ENCODE results near the gene CARD19. TPM values are rescaled to one million over a fixed set of nuclear protein-coding genes. Genes with fewer than 3 reads are reported as not detected.

Gene CARD19
- total RNA-seq, 4 donors from 2014 or later, result 43.2 to 63.6 (median 54.3) TPM

- H3K36me3 ChIP-seq, result no peaks in the 10 kb centered on the region
- TF ChIP-seq POLR2AphosphoS5 (IDR thresholded peaks at IDR 0.05) (no peak), EP300 (IDR thresholded peaks at IDR 0.05) (no peak), CTCF (IDR thresholded peaks at IDR 0.05) (no peak), POLR2A (IDR thresholded peaks at IDR 0.05) (no peak)
- H3K9me3 ChIP-seq, result no peaks in the 10 kb centered on the region
- H3K4me1 ChIP-seq, result peaks cover 27% of the 10 kb centered on the region
- H3K4me3 ChIP-seq, result no peak overlapping the region
- 79% methylated on average over 7 of the region's 8 CpGs for WGBS
- H3K27ac ChIP-seq, result no peak overlapping the region
- no peaks in the 10 kb centered on the region for H3K27me3 ChIP-seq
- DNase-seq (ENCODE audit: low spot score in 2 of 2), result no peak
These were observed 35.2 kb upstream of the CARD19 start for GRCh38 chr9:93060746-93061259.

GRCh38 chr9:93061260-93061751 lies 34.7 kb upstream of the CARD19 start:
- no peak for DNase-seq (ENCODE audit: low spot score in 2 of 2)
- Histone ChIP-seq H3K9me3 (no peaks in the 10 kb centered on the region), H3K4me3 (no peak overlapping the region), H3K36me3 (no peaks in the 10 kb centered on the region), H3K27me3 (no peaks in the 10 kb centered on the region), H3K27ac (no peak overlapping the region), H3K4me1 (peaks cover 27% of the 10 kb centered on the region)
- WGBS, result 83% methylated on average over 4 of the region's 4 CpGs
- TF ChIP-seq EP300 (IDR thresholded peaks at IDR 0.05) (no peak), POLR2A (IDR thresholded peaks at IDR 0.05) (no peak), POLR2AphosphoS5 (IDR thresholded peaks at IDR 0.05) (no peak), CTCF (IDR thresholded peaks at IDR 0.05) (no peak)

DNA sequence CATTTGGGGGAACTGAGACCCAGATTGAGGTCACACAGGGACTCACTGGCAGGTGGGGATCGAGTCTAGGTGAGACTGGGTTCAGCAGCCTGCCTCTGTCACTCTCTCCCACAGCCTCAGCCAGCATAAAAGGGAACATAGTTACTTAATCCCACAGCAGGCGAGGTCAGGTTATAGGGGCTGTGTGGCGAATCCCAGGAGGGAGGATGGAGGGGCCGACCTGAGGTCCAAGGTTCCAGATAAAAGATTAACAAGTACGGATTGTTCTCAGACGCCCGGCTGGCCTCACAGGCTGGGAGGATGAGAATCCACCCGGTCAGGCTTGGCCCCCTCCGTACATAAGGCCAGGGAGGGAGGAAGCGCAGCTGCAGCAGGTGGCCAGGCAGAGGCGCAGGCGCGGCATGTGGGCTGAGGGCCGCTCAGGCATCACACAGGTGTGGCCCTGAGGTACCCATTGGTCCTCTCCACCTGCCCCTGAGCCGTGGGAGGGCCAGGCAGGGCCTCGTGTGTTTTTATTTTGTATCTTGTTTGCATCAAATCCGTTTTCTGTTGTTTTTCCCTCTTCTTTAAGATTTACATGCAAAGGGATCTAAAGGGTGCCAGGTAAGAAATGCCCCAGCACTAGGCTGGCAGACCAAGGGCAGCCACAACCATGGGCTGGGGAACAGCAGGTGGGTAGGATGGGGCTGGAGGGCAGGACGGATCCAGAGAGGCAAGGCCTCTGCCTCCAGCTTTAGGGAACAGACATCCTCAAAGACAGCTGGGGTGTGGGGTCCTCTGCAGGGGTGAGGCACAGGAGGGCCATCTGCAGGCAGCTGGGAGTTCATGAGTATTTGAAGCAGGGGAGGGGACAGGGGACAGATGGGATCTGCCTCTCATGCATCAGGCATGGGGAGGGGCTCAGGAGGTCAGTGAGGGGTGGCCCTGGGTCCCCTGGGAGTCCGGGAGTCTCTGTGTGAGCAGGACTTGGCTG lies 33.9 kb upstream of the CARD19 start:
- no peak for DNase-seq (ENCODE audit: low spot score in 2 of 2)
- H3K27me3 ChIP-seq, result no peaks in the 10 kb centered on the region
- peaks cover 27% of the 10 kb centered on the region for H3K4me1 ChIP-seq
- H3K4me3 ChIP-seq, result no peak overlapping the region
- 86% methylated on average over 19 of the region's 19 CpGs for WGBS
- TF ChIP-seq CTCF (IDR thresholded peaks at IDR 0.05), result no peak
- no peak for TF ChIP-seq POLR2A (IDR thresholded peaks at IDR 0.05)
- no peak for TF ChIP-seq POLR2AphosphoS5 (IDR thresholded peaks at IDR 0.05)
- no peak for TF ChIP-seq EP300 (IDR thresholded peaks at IDR 0.05)
- no peak overlapping the region for H3K27ac ChIP-seq
- H3K9me3 ChIP-seq, result no peaks in the 10 kb centered on the region
- H3K36me3 ChIP-seq, result no peaks in the 10 kb centered on the region

DNA sequence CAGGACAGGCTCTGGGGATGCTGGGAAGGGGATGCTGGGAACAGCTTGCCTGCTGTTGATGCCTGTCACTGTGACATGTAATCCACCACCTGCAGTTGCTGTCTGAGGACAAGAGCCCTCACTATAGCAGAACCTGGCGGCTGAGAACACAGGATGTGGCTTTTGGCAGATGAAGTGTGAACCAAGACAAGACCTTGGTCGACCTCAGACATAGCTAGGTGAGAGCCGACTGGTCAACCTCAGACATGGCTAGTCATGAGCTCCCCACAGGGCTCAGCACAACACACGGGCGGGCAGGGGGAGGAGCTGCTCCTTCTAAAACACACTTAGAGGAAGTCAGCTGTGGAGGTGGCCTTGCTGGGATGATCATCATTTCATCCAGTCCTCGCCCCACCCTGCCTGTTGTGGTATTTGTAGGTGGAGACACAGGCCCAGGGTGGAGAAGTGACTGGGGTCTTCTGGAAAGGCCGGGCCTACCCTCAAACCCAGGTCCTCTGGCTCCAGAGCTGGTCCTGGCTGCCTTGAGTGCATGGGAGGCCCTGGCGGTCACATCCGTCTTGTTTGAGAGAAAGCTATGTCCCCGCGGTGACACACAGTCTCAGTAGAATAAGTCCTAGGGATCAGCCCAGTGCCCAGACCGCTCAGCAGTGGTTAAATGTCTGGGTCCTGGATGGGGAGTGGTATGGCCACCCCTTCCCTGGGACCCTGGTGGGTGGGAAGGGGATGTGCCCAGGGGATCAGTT lies 31.5 kb upstream of the CARD19 start:
- no peak overlapping the region for H3K27ac ChIP-seq
- TF ChIP-seq CTCF (IDR thresholded peaks at IDR 0.05) (no peak), POLR2AphosphoS5 (IDR thresholded peaks at IDR 0.05) (no peak), EP300 (IDR thresholded peaks at IDR 0.05) (no peak), POLR2A (IDR thresholded peaks at IDR 0.05) (no peak)
- H3K27me3 ChIP-seq, result no peaks in the 10 kb centered on the region
- peaks cover 12% of the 10 kb centered on the region for H3K4me1 ChIP-seq
- no peaks in the 10 kb centered on the region for H3K36me3 ChIP-seq
- H3K4me3 ChIP-seq, result no peak overlapping the region
- 55% methylated on average over 2 of the region's 12 CpGs for WGBS
- no peaks in the 10 kb centered on the region for H3K9me3 ChIP-seq
- no peak for DNase-seq (ENCODE audit: low spot score in 2 of 2)
